ENCODE results near the gene RARRES1.

- TF ChIP-seq CTCF (IDR thresholded peaks at IDR 0.05) (no peak), POLR2A (IDR thresholded peaks at IDR 0.05) (no peak)
Measured at GRCh38 chr3:158769952-158770740, 37.9 kb upstream of the RARRES1 start.
